ENCODE measurements around the gene BMX. TPM values are rescaled to one million over a fixed set of nuclear protein-coding genes. Genes with fewer than 3 reads are reported as not detected.
A peak's percentile ranks its signal among the peaks of the same experiment; 100 is the strongest.

Gene BMX
- total and polyA plus RNA-seq, 2 donors (not counting 1 experiment from before 2014, with no cell fraction given): not detected

DNA sequence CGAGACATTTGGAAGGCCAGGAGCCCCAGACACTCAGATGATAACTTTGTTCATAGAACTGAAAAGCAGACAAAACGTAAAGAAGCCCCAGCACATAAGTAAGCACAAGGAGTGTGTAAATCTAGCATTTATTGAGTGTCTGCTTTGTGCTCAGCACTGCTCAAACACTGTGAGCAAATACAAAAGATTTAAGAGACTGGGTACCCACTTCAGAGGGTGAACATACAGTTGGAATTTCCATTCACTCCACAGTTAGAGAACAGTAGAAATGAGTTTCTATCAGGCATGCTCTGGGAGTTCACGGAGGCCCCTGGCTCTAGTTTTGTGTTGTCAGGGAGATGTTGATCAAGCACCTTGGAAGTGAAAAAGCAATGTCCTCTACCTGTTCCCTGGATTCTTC is 60.3 kb downstream of the BMX start:
- Histone ChIP-seq H3K4me2 (ENCODE audit: extremely low read depth, insufficient read depth, low read length) (no peak overlapping the region), H3K4me1 (ENCODE audit: control insufficient read depth, extremely low read depth, insufficient read depth, low read length) (no peaks in the 10 kb centered on the region), H3K9ac (ENCODE audit: insufficient read depth, low read length) (no peak overlapping the region), H3K4me3 (replicated peaks in 1 of 4; ENCODE audit: control extremely low read depth in 1 of 4, insufficient read depth in 1 of 4, low read depth in 3 of 4, low read length in 4 of 4) (no peak overlapping the region), H3K9me3 (ENCODE audit: control insufficient read depth, insufficient read depth, low read depth, low read length) (no peaks in the 10 kb centered on the region), H3K79me2 (ENCODE audit: control insufficient read depth, insufficient read depth, low read length) (no peaks in the 10 kb centered on the region), H2AFZ (ENCODE audit: low read length) (no peak overlapping the region), H3K36me3 (ENCODE audit: control insufficient read depth, insufficient read depth, low read length) (no peaks in the 10 kb centered on the region), H3K27ac (ENCODE audit: insufficient read depth, low read length) (no peak overlapping the region), H3K27me3 (ENCODE audit: control insufficient read depth, insufficient read depth, low read length) (no peaks in the 10 kb centered on the region), H4K20me1 (ENCODE audit: control insufficient read depth, extremely low read depth, insufficient read depth, low read length) (no peaks in the 10 kb centered on the region)
- no peak for DNase-seq (ENCODE audit: low read depth in 2 of 2)
- TF ChIP-seq, protein P1, sequence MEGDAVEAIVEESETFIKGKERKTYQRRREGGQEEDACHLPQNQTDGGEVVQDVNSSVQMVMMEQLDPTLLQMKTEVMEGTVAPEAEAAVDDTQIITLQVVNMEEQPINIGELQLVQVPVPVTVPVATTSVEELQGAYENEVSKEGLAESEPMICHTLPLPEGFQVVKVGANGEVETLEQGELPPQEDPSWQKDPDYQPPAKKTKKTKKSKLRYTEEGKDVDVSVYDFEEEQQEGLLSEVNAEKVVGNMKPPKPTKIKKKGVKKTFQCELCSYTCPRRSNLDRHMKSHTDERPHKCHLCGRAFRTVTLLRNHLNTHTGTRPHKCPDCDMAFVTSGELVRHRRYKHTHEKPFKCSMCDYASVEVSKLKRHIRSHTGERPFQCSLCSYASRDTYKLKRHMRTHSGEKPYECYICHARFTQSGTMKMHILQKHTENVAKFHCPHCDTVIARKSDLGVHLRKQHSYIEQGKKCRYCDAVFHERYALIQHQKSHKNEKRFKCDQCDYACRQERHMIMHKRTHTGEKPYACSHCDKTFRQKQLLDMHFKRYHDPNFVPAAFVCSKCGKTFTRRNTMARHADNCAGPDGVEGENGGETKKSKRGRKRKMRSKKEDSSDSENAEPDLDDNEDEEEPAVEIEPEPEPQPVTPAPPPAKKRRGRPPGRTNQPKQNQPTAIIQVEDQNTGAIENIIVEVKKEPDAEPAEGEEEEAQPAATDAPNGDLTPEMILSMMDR (conservative IDR thresholded peaks at IDR 0.05 in 1 of 2, IDR thresholded peaks at IDR 0.05 in 1 of 2; ENCODE audit: low read depth in 1 of 2, low read length in 2 of 2): no peak
- TF ChIP-seq EZH2 (IDR thresholded peaks at IDR 0.05; ENCODE audit: low read length, missing control alignments): no peak

DNA sequence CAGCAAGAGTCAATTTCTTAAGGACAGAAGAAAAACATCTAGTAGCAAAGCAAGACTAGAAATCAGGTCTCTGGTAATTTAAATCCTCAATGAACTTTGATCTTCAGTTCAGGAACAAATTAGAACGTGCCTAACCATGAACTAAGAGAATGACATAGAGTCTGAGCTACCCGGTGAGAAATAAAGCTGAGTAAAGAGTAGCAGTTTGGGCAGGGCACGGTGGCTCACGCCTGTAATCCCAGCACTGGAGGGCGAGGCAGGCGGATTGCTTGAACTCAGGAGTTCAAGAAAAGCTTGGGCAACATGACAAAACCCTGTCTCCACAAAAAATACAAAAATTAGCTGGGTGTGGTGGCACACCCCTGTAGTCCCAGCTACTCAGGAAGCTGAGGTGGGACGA is 62.4 kb downstream of the BMX start:
- no peaks in the 10 kb centered on the region for H3K9me3 ChIP-seq (ENCODE audit: control insufficient read depth, insufficient read depth, low read depth, low read length)
- no peak overlapping the region for H2AFZ ChIP-seq (ENCODE audit: low read length)
- no peak overlapping the region for H3K9ac ChIP-seq (ENCODE audit: insufficient read depth, low read length)
- H3K4me3 ChIP-seq (replicated peaks in 1 of 4; ENCODE audit: control extremely low read depth in 1 of 4, insufficient read depth in 1 of 4, low read depth in 3 of 4, low read length in 4 of 4): no peak overlapping the region
- H3K27ac ChIP-seq (ENCODE audit: insufficient read depth, low read length): no peak overlapping the region
- H3K27me3 ChIP-seq (ENCODE audit: control insufficient read depth, insufficient read depth, low read length): no peaks in the 10 kb centered on the region
- H4K20me1 ChIP-seq (ENCODE audit: control insufficient read depth, extremely low read depth, insufficient read depth, low read length): no peaks in the 10 kb centered on the region
- no peaks in the 10 kb centered on the region for H3K4me1 ChIP-seq (ENCODE audit: control insufficient read depth, extremely low read depth, insufficient read depth, low read length)
- H3K36me3 ChIP-seq (ENCODE audit: control insufficient read depth, insufficient read depth, low read length): no peaks in the 10 kb centered on the region
- TF ChIP-seq EZH2 (IDR thresholded peaks at IDR 0.05; ENCODE audit: low read length, missing control alignments): no peak
- TF ChIP-seq, protein P1 (conservative IDR thresholded peaks at IDR 0.05 in 1 of 2, IDR thresholded peaks at IDR 0.05 in 1 of 2; ENCODE audit: low read depth in 1 of 2, low read length in 2 of 2): no peak
- H3K79me2 ChIP-seq (ENCODE audit: control insufficient read depth, insufficient read depth, low read length): no peaks in the 10 kb centered on the region
- no peak overlapping the region for H3K4me2 ChIP-seq (ENCODE audit: extremely low read depth, insufficient read depth, low read length)
- DNase-seq (ENCODE audit: low read depth in 2 of 2): no peak

- no peak overlapping the region for H3K27ac ChIP-seq (ENCODE audit: insufficient read depth, low read length)
- TF ChIP-seq, protein P1 (conservative IDR thresholded peaks at IDR 0.05 in 1 of 2, IDR thresholded peaks at IDR 0.05 in 1 of 2; ENCODE audit: low read depth in 1 of 2, low read length in 2 of 2): peak; percentile 54 to 59
- TF ChIP-seq EZH2 (IDR thresholded peaks at IDR 0.05; ENCODE audit: low read length, missing control alignments): no peak
Measured at GRCh38 chrX:15564981-15565579, 64.5 kb downstream of the BMX start.

More at GRCh38 chrX:15564981-15565579, 64.5 kb downstream of the BMX start:
- H3K79me2 ChIP-seq (ENCODE audit: control insufficient read depth, insufficient read depth, low read length): no peaks in the 10 kb centered on the region
- H3K27me3 ChIP-seq (ENCODE audit: control insufficient read depth, insufficient read depth, low read length): no peaks in the 10 kb centered on the region
- no peak overlapping the region for H3K4me2 ChIP-seq (ENCODE audit: extremely low read depth, insufficient read depth, low read length)
- no peak overlapping the region for H3K9ac ChIP-seq (ENCODE audit: insufficient read depth, low read length)
- H3K9me3 ChIP-seq (ENCODE audit: control insufficient read depth, insufficient read depth, low read depth, low read length): no peaks in the 10 kb centered on the region
- DNase-seq (ENCODE audit: low read depth in 2 of 2): peak; percentile 49 to 67
- no peaks in the 10 kb centered on the region for H4K20me1 ChIP-seq (ENCODE audit: control insufficient read depth, extremely low read depth, insufficient read depth, low read length)
- no peaks in the 10 kb centered on the region for H3K4me1 ChIP-seq (ENCODE audit: control insufficient read depth, extremely low read depth, insufficient read depth, low read length)
- H3K4me3 ChIP-seq (replicated peaks in 1 of 4; ENCODE audit: control extremely low read depth in 1 of 4, insufficient read depth in 1 of 4, low read depth in 3 of 4, low read length in 4 of 4): no peak overlapping the region
- H3K36me3 ChIP-seq (ENCODE audit: control insufficient read depth, insufficient read depth, low read length): no peaks in the 10 kb centered on the region
- H2AFZ ChIP-seq (ENCODE audit: low read length): no peak overlapping the region
